Measurements from ENCODE around the gene A2M. TPM values are rescaled to one million over a fixed set of nuclear protein-coding genes. Genes with fewer than 3 reads are reported as not detected.

The A2M gene
- total and polyA plus RNA-seq, 4 donors: 377 to 2,674 (median 775) TPM

GRCh38 chr12:9034095-9034494 lies 81.6 kb downstream of the A2M start:
- Histone ChIP-seq H3K36me3 (ENCODE audit: control insufficient read depth in 4 of 4, insufficient read depth in 4 of 4, low read length in 4 of 4) (no peaks in the 10 kb centered on the region), H3K4me3 (no peak overlapping the region), H3K9ac (ENCODE audit: insufficient read depth in 1 of 2, low read length in 2 of 2) (no peak overlapping the region), H3K27me3 (ENCODE audit: control insufficient read depth in 3 of 3, insufficient read depth in 3 of 3, low read length in 2 of 3) (no peaks in the 10 kb centered on the region), H3K4me1 (ENCODE audit: control insufficient read depth in 5 of 5, insufficient read depth in 5 of 5, low read length in 5 of 5) (no peaks in the 10 kb centered on the region), H3K9me3 (ENCODE audit: control insufficient read depth in 4 of 4, insufficient read depth in 3 of 4, low read length in 3 of 4) (no peaks in the 10 kb centered on the region), H3K27ac (ENCODE audit: low read depth in 1 of 2, low read length in 1 of 2) (no peak overlapping the region)
- WGBS, 2 donors: 95 to 97% methylated on average over 6 of the region's 6 CpGs
- TF ChIP-seq CTCF (IDR thresholded peaks at IDR 0.05; ENCODE audit: control extremely low read depth, extremely low read depth): no peak
- no peak for DNase-seq
- no peak for ATAC-seq (ENCODE audit: insufficient read depth, low FRiP score)

- Histone ChIP-seq H3K9me3 (ENCODE audit: control insufficient read depth in 4 of 4, insufficient read depth in 3 of 4, low read length in 3 of 4) (no peaks in the 10 kb centered on the region), H3K9ac (ENCODE audit: insufficient read depth in 1 of 2, low read length in 2 of 2) (no peak overlapping the region), H3K27ac (ENCODE audit: low read depth in 1 of 2, low read length in 1 of 2) (no peak overlapping the region), H3K36me3 (ENCODE audit: control insufficient read depth in 4 of 4, insufficient read depth in 4 of 4, low read length in 4 of 4) (no peaks in the 10 kb centered on the region), H3K27me3 (ENCODE audit: control insufficient read depth in 3 of 3, insufficient read depth in 3 of 3, low read length in 2 of 3) (no peaks in the 10 kb centered on the region), H3K4me3 (no peak overlapping the region), H3K4me1 (ENCODE audit: control insufficient read depth in 5 of 5, insufficient read depth in 5 of 5, low read length in 5 of 5) (no peaks in the 10 kb centered on the region)
- no peak for TF ChIP-seq CTCF (IDR thresholded peaks at IDR 0.05; ENCODE audit: control extremely low read depth, extremely low read depth)
- DNase-seq: no peak
- no peak for ATAC-seq (ENCODE audit: insufficient read depth, low FRiP score)
- WGBS, 2 donors: 95 to 98% methylated on average over 2 of the region's 2 CpGs
Observed at GRCh38 chr12:9033265-9033887, 82.3 kb downstream of the A2M start.

- no peak for ATAC-seq (ENCODE audit: insufficient read depth, low FRiP score)
- Histone ChIP-seq H3K9ac (ENCODE audit: insufficient read depth in 1 of 2, low read length in 2 of 2) (no peak overlapping the region), H3K4me3 (no peak overlapping the region), H3K27me3 (ENCODE audit: control insufficient read depth in 3 of 3, insufficient read depth in 3 of 3, low read length in 2 of 3) (no peaks in the 10 kb centered on the region), H3K36me3 (ENCODE audit: control insufficient read depth in 4 of 4, insufficient read depth in 4 of 4, low read length in 4 of 4) (no peaks in the 10 kb centered on the region), H3K4me1 (ENCODE audit: control insufficient read depth in 5 of 5, insufficient read depth in 5 of 5, low read length in 5 of 5) (no peaks in the 10 kb centered on the region), H3K9me3 (ENCODE audit: control insufficient read depth in 4 of 4, insufficient read depth in 3 of 4, low read length in 3 of 4) (no peaks in the 10 kb centered on the region), H3K27ac (ENCODE audit: low read depth in 1 of 2, low read length in 1 of 2) (no peak overlapping the region)
- DNase-seq: no peak
- WGBS, 2 donors: 67 to 76% methylated on average over 5 of the region's 5 CpGs
- TF ChIP-seq CTCF (IDR thresholded peaks at IDR 0.05; ENCODE audit: control extremely low read depth, extremely low read depth): no peak
Observed at GRCh38 chr12:9032202-9032964, 83.3 kb downstream of the A2M start.

Measured in lung (tissue), 12 donors.